ENCODE data around the gene ARHGEF33.

DNA sequence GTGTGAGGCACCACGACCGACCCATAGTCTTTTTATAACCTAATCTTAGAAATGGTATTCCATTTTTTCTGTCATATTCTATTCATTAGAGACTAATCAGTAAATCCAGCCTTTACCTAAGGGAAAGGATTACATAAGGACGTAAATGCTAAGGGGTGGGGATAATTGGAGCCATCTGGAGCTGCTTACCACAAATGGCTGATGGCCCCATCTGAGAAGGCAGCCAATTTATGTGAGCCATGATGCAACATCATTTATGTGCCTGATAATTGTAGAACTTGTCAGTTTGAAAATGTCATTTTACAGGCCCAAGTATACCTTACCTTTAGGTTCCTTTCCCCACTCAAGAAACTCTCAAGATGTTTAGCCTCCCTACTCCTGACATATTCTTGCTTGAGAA lies 44.0 kb downstream of the ARHGEF33 start:
- TF ChIP-seq CTCF (conservative IDR thresholded peaks at IDR 0.05; ENCODE audit: low read depth, low read length): no peak
- TF ChIP-seq EZH2 (IDR thresholded peaks at IDR 0.05; ENCODE audit: low read length, unreplicated experiment): no peak

Data from PC-3 (cell line).